Measurements from ENCODE around the gene DOK5. TPM values are rescaled to one million over a fixed set of nuclear protein-coding genes. Genes with fewer than 3 reads are reported as not detected.

Gene DOK5
- total and polyA plus RNA-seq, 9 of the 15 experiments (the other 6 are each of a cell fraction or from before 2014, with no cell fraction given): not detected

DNA sequence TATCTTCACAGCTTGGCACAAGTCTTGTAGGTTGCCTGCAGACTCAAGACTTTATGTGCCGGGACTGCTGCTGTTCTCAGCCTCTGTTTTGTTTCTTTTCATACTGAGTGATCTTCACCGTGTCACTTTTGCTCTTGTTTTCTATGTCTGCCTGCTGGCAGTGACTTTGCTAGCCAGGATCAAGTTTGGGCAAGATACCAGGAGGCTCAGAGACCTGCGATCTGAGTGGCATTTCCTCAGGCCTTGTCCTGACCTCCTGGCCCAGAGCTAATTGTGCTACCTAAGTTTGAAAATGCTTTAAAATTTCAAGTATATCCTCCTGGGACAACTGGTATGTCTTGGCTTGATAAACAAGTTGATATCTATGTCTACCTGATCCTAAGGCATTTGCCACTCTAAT is 57.2 kb downstream of the DOK5 start:
- TF ChIP-seq SOX6 (IDR thresholded peaks at IDR 0.05) (no peak), ZNF57 (CRISPR knock-in tag; IDR thresholded peaks at IDR 0.05) (no peak), POLR2AphosphoS2 (IDR thresholded peaks at IDR 0.05; ENCODE audit: low read length) (no peak), MCM3 (IDR thresholded peaks at IDR 0.05) (no peak)
- TF ChIP-seq, protein P1, sequence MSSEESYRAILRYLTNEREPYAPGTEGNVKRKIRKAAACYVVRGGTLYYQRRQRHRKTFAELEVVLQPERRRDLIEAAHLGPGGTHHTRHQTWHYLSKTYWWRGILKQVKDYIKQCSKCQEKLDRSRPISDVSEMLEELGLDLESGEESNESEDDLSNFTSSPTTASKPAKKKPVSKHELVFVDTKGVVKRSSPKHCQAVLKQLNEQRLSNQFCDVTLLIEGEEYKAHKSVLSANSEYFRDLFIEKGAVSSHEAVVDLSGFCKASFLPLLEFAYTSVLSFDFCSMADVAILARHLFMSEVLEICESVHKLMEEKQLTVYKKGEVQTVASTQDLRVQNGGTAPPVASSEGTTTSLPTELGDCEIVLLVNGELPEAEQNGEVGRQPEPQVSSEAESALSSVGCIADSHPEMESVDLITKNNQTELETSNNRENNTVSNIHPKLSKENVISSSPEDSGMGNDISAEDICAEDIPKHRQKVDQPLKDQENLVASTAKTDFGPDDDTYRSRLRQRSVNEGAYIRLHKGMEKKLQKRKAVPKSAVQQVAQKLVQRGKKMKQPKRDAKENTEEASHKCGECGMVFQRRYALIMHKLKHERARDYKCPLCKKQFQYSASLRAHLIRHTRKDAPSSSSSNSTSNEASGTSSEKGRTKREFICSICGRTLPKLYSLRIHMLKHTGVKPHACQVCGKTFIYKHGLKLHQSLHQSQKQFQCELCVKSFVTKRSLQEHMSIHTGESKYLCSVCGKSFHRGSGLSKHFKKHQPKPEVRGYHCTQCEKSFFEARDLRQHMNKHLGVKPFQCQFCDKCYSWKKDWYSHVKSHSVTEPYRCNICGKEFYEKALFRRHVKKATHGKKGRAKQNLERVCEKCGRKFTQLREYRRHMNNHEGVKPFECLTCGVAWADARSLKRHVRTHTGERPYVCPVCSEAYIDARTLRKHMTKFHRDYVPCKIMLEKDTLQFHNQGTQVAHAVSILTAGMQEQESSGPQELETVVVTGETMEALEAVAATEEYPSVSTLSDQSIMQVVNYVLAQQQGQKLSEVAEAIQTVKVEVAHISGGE (CRISPR knock-in tag; IDR thresholded peaks at IDR 0.05): peak in 1 of 3 experiments; percentile 80; a peak in 2 of 6 replicates
- no peak overlapping the region for H2AFZ ChIP-seq (ENCODE audit: low read depth, low read length)
- no peaks in the 10 kb centered on the region for H3K79me2 ChIP-seq (ENCODE audit: control insufficient read depth, insufficient read depth, low read length)
- FAIRE-seq: no peak
- H3K4me2 ChIP-seq (ENCODE audit: insufficient read depth, low read length): no peak overlapping the region
- H3K9me1 ChIP-seq (ENCODE audit: control insufficient read depth, insufficient read depth, low read length): no peaks in the 10 kb centered on the region
- H4K20me1 ChIP-seq (replicated peaks; ENCODE audit: control insufficient read depth, insufficient read depth, low read length): no peaks in the 10 kb centered on the region
- DNase-seq (ENCODE audit: extremely low read depth in 1 of 4, low spot score in 3 of 4): no peak
- no peaks in the 10 kb centered on the region for H3K36me3 ChIP-seq (ENCODE audit: control insufficient read depth, insufficient read depth, low read length)
- no TSS peak for BruUV-seq (replicated peaks)
- ATAC-seq: no peak
- intact Hi-C loops (cut with micrococcal nuclease): no loop called here
- ChIA-PET CTCF (ENCODE audit: low intra/inter-chr PET ratio) (no interaction called here), POLR2A (no interaction called here)
- H3K4me3 ChIP-seq: no peak overlapping the region
- H3K4me1 ChIP-seq (replicated peaks in 1 of 2; ENCODE audit: control insufficient read depth in 2 of 2, insufficient read depth in 2 of 2, low read length in 2 of 2): no peaks in the 10 kb centered on the region
- 2% methylated on average over 3 of the region's 3 CpGs for WGBS (ENCODE audit: insufficient coverage, low coverage, missing lambda C conversion rate)
- H3K27me3 ChIP-seq (ENCODE audit: control insufficient read depth in 2 of 2, insufficient read depth in 2 of 2, low read length in 2 of 2): no peaks in the 10 kb centered on the region
- no peak overlapping the region for H3K27ac ChIP-seq (ENCODE audit: extremely low read depth, low read depth, low read length)
- in situ Hi-C loops (cut with MboI): no loop called here
- no peaks in the 10 kb centered on the region for H3K9me3 ChIP-seq (replicated peaks; ENCODE audit: control insufficient read depth, insufficient read depth, low read depth, low read length)
- H3K9ac ChIP-seq (ENCODE audit: insufficient read depth in 1 of 2, low read depth in 2 of 2, low read length in 2 of 2): no peak overlapping the region

Data from K562 (cell line).